HCT116 (cell line): ENCODE data around the gene CNN2. TPM values are rescaled to one million over a fixed set of nuclear protein-coding genes. Genes with fewer than 3 reads are reported as not detected.

ENCODE experiments used
- ATAC-seq: fragments of 200-7000 bp; cut with Tn5 transposase; 2 replicates; pipeline ENCODE4 v1.9.1; 2020; ENCODE audit warnings: mild to moderate bottlenecking, moderate library complexity
- BruUV-seq: library from RNA; stranded (reverse); fragments of 400-500 nt; replicated peaks from 2 replicates; lab custom pipeline; 2021; lab: Mats Ljungman, UMichigan
- CTCF ChIA-PET: fragments of 300-600 bp; sonication (Branson Sonifier 250); formaldehyde crosslinking; loops from one replicate; lab custom pipeline; 2021; ENCODE audit warnings: antibody characterized with exemption; lab: Charles Lee
- POLR2A ChIA-PET: fragments of 300-600, 350-600 bp; sonication (Branson Sonifier 250); formaldehyde crosslinking; loops from one replicate; lab custom pipeline; 2021; ENCODE audit warnings: antibody characterized with exemption; lab: Charles Lee
- RAD21 ChIA-PET, 2 experiments: fragments of 300-600 bp; sonication (Branson Sonifier 250); formaldehyde crosslinking; loops; one replicate each; lab custom pipeline; 2023; ENCODE audit warnings: low total read pairs in 2 of 2; ENCODE audit not compliant: uncharacterized antibody in 2 of 2, unreplicated experiment in 2 of 2, low non-redundant PET in 1 of 2; lab: Charles Lee
- DNase-seq: peaks from one replicate; pipeline ENCODE4 v3.0.0-alpha.2; 2010; ENCODE audit warnings: low read depth, low spot score
- H2AFZ ChIP-seq: fragments of 200-600 bp; shearing (Covaris generic), sonication (generic); 2 replicates; pipeline ENCODE4 v1.6.1; 2017; ENCODE audit warnings: low read depth, mixed run types, mixed read lengths, antibody characterized with exemption, low read length; ENCODE audit not compliant: poor library complexity, severe bottlenecking
- H3K27ac ChIP-seq: 2 replicates; pipeline ENCODE4 v1.5.1; 2012; ENCODE audit warnings: low read depth, low read length
- H3K27me3 ChIP-seq: fragments of 200-600 bp; sonication (generic); 2 replicates; pipeline ENCODE4 v1.6.1; 2016; ENCODE audit warnings: mixed run types, low read length, mixed read lengths; ENCODE audit not compliant: insufficient read depth
- H3K36me3 ChIP-seq, 2 experiments: fragments of 200-500 bp in 1 of 2; fragments of 200-600 bp in 1 of 2; sonication (Bioruptor generic) in 1 of 2; sonication (generic) in 1 of 2; 2 replicates each; pipeline versions ENCODE4 v1.5.1 to v1.6.1; 2014 to 2016; ENCODE audit warnings: low read length in 2 of 2, inconsistent platforms in 1 of 2, mixed read lengths in 1 of 2, mixed run types in 1 of 2; ENCODE audit not compliant: insufficient read depth in 2 of 2, control insufficient read depth in 1 of 2
- H3K4me1 ChIP-seq, 2 experiments: fragments of 200-600 bp in 1 of 2; sonication (generic) in 1 of 2; 2 replicates each; pipeline versions ENCODE4 v1.5.1 to v1.6.1; 2012 to 2017; ENCODE audit warnings: low read length in 2 of 2, inconsistent platforms in 1 of 2, mild to moderate bottlenecking in 1 of 2, mixed read lengths in 1 of 2, mixed run types in 1 of 2, moderate library complexity in 1 of 2; ENCODE audit not compliant: insufficient read depth in 2 of 2, control insufficient read depth in 1 of 2
- H3K4me2 ChIP-seq: fragments of 200-600 bp; sonication (generic); 2 replicates; pipeline ENCODE4 v1.6.1; 2017; ENCODE audit warnings: mixed run types, low read length, mixed read lengths
- H3K4me3 ChIP-seq, 2 experiments: fragments of 200-600 bp in 1 of 2; sonication (generic) in 1 of 2; replicated peaks in 1 of 2; 2 replicates each; pipeline ENCODE4 v1.5.1; 2011 to 2016; ENCODE audit warnings: low read length in 2 of 2, control low read depth in 1 of 2, low read depth in 1 of 2, mild to moderate bottlenecking in 1 of 2, mixed read lengths in 1 of 2, mixed run types in 1 of 2
- H3K79me2 ChIP-seq: fragments of 200-600 bp; sonication (generic); 2 replicates; pipeline ENCODE4 v1.6.1; 2017; ENCODE audit warnings: mild to moderate bottlenecking, mixed run types, low read length, moderate library complexity, mixed read lengths; ENCODE audit not compliant: insufficient read depth
- H3K9ac ChIP-seq: fragments of 200-600 bp; sonication (generic); 2 replicates; pipeline ENCODE4 v1.6.1; 2016; ENCODE audit warnings: low read length, mixed read lengths
- H3K9me2 ChIP-seq: fragments of 200-600 bp; sonication (generic), shearing (Covaris generic); 2 replicates; pipeline ENCODE4 v1.6.1; 2017; ENCODE audit warnings: mixed run types, mild to moderate bottlenecking, moderate library complexity; ENCODE audit not compliant: insufficient read depth
- H3K9me3 ChIP-seq, 2 experiments: fragments of 200-500 bp in 1 of 2; fragments of 200-600 bp in 1 of 2; sonication (Bioruptor generic) in 1 of 2; sonication (generic) in 1 of 2; 2 replicates each; pipeline ENCODE4 v1.6.1; 2014 to 2017; ENCODE audit warnings: low read length in 2 of 2, mixed read lengths in 2 of 2, inconsistent platforms in 1 of 2, low read depth in 1 of 2, mild to moderate bottlenecking in 1 of 2, mixed run types in 1 of 2, moderate library complexity in 1 of 2; ENCODE audit not compliant: control insufficient read depth in 1 of 2, insufficient read depth in 1 of 2
- H4K20me1 ChIP-seq: fragments of 200-600 bp; sonication (generic), shearing (Covaris generic); 2 replicates; pipeline ENCODE4 v1.6.1; 2017; ENCODE audit warnings: mixed run types, mild to moderate bottlenecking, moderate library complexity; ENCODE audit not compliant: insufficient read depth
- CBX3 ChIP-seq: IDR thresholded peaks from 2 replicates; pipeline ENCODE4 v1.6.1; 2012; ENCODE audit warnings: low read depth
- ELF1 ChIP-seq: IDR thresholded peaks from 2 replicates; pipeline ENCODE4 v1.6.1; 2012; ENCODE audit warnings: low read depth, borderline replicate concordance
- EZH2 ChIP-seq: fragments of 200-600 bp; sonication (generic); IDR thresholded peaks from 2 replicates; pipeline ENCODE4 v1.6.1; 2017; ENCODE audit warnings: antibody characterized with exemption, mixed run types
- FOSL1 ChIP-seq: IDR thresholded peaks from 2 replicates; pipeline ENCODE4 v1.6.1; 2012; ENCODE audit warnings: low read depth
- JUND ChIP-seq: IDR thresholded peaks from 2 replicates; pipeline ENCODE4 v1.6.1; 2012
- POLR2AphosphoS5 ChIP-seq: IDR thresholded peaks from 2 replicates; pipeline ENCODE4 v1.6.1; 2011; ENCODE audit warnings: mild to moderate bottlenecking, low read depth, low read length, moderate library complexity
- RAD21 ChIP-seq: IDR thresholded peaks from 2 replicates; pipeline ENCODE4 v1.6.1; 2012; ENCODE audit warnings: low read depth, mild to moderate bottlenecking
- SP1 ChIP-seq: IDR thresholded peaks from 2 replicates; pipeline ENCODE4 v1.6.1; 2012; ENCODE audit warnings: low read depth
- TCF7L2 ChIP-seq: IDR thresholded peaks from 2 replicates; pipeline ENCODE4 v1.7.0; 2011; ENCODE audit warnings: borderline replicate concordance, inconsistent platforms; ENCODE audit not compliant: insufficient read depth, insufficient read length; ENCODE audit errors: extremely low read depth
- YY1 ChIP-seq: IDR thresholded peaks from 2 replicates; pipeline ENCODE4 v1.6.1; 2011; ENCODE audit warnings: low read length, low read depth, moderate library complexity, mild to moderate bottlenecking; ENCODE audit not compliant: insufficient replicate concordance; ENCODE audit errors: extremely low read depth
- ZFX ChIP-seq: fragments of 450-650 bp; IDR thresholded peaks from 2 replicates; pipeline ENCODE4 v1.6.1; 2017
- ZNF274 ChIP-seq: fragments of 200-500 bp; sonication (Bioruptor generic); IDR thresholded peaks from 2 replicates; pipeline ENCODE4 v1.6.1; 2014; ENCODE audit warnings: mild to moderate bottlenecking, low read depth, low read length, inconsistent platforms
- intact Hi-C: fragments of 100-400 bp; cut with micrococcal nuclease; formaldehyde crosslinking; loops from 2 replicates; pipeline ENCODE4 v1.10.0; 2022
- total RNA-seq: library from RNA; stranded (reverse); gene quantifications from one replicate; pipeline ENCODE4 v1.2.1, GENCODE V29; 2021; ENCODE audit not compliant: unreplicated experiment
- TF ChIP-seq, protein P1 (sequence below): IDR thresholded peaks from 2 replicates; pipeline ENCODE4 v1.6.1; 2011; ENCODE audit warnings: mild to moderate bottlenecking, low read length, moderate library complexity; ENCODE audit not compliant: insufficient replicate concordance; ENCODE audit errors: extremely low read depth
- TF ChIP-seq, protein P2 (sequence below): IDR thresholded peaks from 2 replicates; pipeline ENCODE4 v1.6.1; 2012
- TF ChIP-seq, protein P3 (sequence below): IDR thresholded peaks from 2 replicates; pipeline ENCODE4 v1.6.1; 2012

Gene CNN2
- total RNA-seq, 1 experiment from 2014 or later = 212 TPM

DNA sequence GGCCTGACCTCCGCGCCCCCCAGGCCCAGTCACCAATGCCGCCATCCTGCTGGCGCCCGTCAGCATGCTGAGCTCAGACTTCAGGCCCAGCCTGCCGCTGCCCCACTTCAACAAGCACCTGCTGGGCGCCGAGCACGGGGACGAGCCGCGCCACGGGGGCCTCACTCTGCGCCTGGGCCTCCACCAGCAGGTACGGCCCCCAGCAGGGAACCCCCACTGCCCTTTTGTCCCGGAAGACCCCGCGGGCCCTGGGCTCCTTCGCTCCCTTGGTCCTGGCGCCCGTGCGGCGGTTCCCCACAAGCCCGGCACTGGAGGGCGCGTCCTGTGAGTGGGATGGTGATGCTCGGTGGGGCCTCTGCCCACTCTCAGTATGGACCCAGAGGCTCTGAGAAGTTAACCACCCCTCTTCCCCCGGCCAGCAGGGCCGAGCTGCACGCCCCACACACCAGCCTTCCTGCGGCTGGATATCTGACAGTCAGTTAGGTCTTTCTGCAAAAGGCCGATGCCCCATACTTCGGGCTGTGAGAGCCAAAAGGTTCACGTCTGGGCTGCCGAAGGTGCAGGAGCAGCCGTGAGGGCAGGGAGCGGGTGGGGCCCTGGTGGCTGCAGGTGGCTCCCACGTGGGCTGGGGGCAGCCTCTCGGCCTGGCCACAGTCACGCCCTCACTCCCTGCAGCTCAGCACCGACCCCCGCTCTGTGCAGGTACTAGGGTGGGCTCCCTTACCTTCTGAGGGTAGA, 34.3 kb upstream of the CNN2 start:
- ChIA-PET POLR2A (no interaction called here), RAD21 (no interaction called here), CTCF (no interaction called here)
- H3K4me1 ChIP-seq = peaks cover 7 to 29% of the 10 kb centered on the region in 2 experiments
- H4K20me1 ChIP-seq = peaks cover 6% of the 10 kb centered on the region; the same call in 1 of the 2 replicates
- no peaks in the 10 kb centered on the region for H3K27me3 ChIP-seq
- no peaks in the 10 kb centered on the region for H3K9me2 ChIP-seq
- TF ChIP-seq, protein P1, sequence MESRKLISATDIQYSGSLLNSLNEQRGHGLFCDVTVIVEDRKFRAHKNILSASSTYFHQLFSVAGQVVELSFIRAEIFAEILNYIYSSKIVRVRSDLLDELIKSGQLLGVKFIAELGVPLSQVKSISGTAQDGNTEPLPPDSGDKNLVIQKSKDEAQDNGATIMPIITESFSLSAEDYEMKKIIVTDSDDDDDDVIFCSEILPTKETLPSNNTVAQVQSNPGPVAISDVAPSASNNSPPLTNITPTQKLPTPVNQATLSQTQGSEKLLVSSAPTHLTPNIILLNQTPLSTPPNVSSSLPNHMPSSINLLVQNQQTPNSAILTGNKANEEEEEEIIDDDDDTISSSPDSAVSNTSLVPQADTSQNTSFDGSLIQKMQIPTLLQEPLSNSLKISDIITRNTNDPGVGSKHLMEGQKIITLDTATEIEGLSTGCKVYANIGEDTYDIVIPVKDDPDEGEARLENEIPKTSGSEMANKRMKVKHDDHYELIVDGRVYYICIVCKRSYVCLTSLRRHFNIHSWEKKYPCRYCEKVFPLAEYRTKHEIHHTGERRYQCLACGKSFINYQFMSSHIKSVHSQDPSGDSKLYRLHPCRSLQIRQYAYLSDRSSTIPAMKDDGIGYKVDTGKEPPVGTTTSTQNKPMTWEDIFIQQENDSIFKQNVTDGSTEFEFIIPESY = no peak
- no peak for TF ChIP-seq RAD21
- TF ChIP-seq, protein P2, sequence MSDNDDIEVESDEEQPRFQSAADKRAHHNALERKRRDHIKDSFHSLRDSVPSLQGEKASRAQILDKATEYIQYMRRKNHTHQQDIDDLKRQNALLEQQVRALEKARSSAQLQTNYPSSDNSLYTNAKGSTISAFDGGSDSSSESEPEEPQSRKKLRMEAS = no peak
- TF ChIP-seq, protein P3, sequence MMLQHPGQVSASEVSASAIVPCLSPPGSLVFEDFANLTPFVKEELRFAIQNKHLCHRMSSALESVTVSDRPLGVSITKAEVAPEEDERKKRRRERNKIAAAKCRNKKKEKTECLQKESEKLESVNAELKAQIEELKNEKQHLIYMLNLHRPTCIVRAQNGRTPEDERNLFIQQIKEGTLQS = no peak
- H2AFZ ChIP-seq = no peak overlapping the region
- H3K4me2 ChIP-seq = no peak overlapping the region
- H3K36me3 ChIP-seq = peaks cover 10 to 58% of the 10 kb centered on the region in 2 experiments
- H3K9me3 ChIP-seq = no peaks in the 10 kb centered on the region
- peak overlapping the region; percentile 38; the same call in 1 of the 2 replicates for H3K27ac ChIP-seq
- no peak overlapping the region for H3K9ac ChIP-seq
- no peak for DNase-seq
- peaks cover 5% of the 10 kb centered on the region; the same call in 1 of the 2 replicates for H3K79me2 ChIP-seq
- BruUV-seq = no TSS peak
- ATAC-seq = no peak
- no peak overlapping the region for H3K4me3 ChIP-seq
- intact Hi-C loops = no loop called here

DNA sequence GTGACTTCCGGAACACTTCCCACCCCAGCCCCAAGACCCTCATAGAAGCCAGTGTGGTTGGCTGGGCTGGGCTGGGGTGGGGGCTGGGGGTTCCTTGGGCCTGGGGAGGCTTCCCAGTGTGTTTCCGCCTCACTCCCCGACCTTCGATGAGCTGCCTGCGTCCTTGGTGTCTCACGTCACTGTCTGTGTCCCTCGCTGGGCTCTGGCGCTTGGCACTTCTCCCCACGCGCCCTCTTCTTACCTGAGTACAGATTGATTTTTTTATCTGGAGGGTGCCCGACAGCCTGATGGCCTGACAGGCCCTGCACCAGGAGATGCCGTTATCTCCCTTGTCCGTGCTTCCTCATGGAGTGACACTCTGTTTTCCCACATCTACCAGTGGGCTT, 33.7 kb upstream of the CNN2 start:
- intact Hi-C loops = no loop called here
- Histone ChIP-seq H2AFZ (no peak overlapping the region), H3K4me2 (no peak overlapping the region), H3K36me3 (peaks cover 7 to 53% of the 10 kb centered on the region in 2 experiments; a peak in 3 of 4 replicates), H3K79me2 (no peaks in the 10 kb centered on the region; the same call in 1 of the 2 replicates), H3K4me3 (no peak overlapping the region), H4K20me1 (peaks cover 6% of the 10 kb centered on the region; the same call in 1 of the 2 replicates), H3K27me3 (no peaks in the 10 kb centered on the region), H3K9ac (no peak overlapping the region), H3K9me3 (no peaks in the 10 kb centered on the region), H3K4me1 (peaks cover 7 to 29% of the 10 kb centered on the region in 2 experiments), H3K9me2 (no peaks in the 10 kb centered on the region), H3K27ac (no peak overlapping the region; the same call in 1 of the 2 replicates)
- BruUV-seq = no TSS peak
- ChIA-PET CTCF (no interaction called here), RAD21 (no interaction called here), POLR2A (no interaction called here)
- DNase-seq (no peak), ATAC-seq (no peak)
- TF ChIP-seq ZNF274 (no peak), SP1 (no peak), CBX3 (no peak), EZH2 (no peak), YY1 (no peak), ELF1 (no peak), JUND (no peak), ZFX (no peak), RAD21 (no peak), FOSL1 (no peak), TCF7L2 (no peak), POLR2AphosphoS5 (no peak)
- TF ChIP-seq, protein P2 = no peak
- TF ChIP-seq, protein P3 = no peak
